Ecto neural progenitor cell (in vitro differentiated cells): ENCODE results near the gene GRAMD4.

Experiments
- DNase-seq: peaks from one replicate; pipeline ENCODE4 v3.0.0-alpha.2; 2018; ENCODE audit warnings: low spot score

Gene GRAMD4

GRCh38 chr22:46582281-46582933, 37.8 kb upstream of the GRAMD4 start:
- DNase-seq, result no peak

GRCh38 chr22:46583571-46583970, 36.6 kb upstream of the GRAMD4 start:
- DNase-seq, result no peak

- no peak for DNase-seq
Measured at GRCh38 chr22:46584081-46584921, 35.9 kb upstream of the GRAMD4 start.

- DNase-seq, result no peak
Measured at GRCh38 chr22:46585340-46586122, 34.7 kb upstream of the GRAMD4 start.

GRCh38 chr22:46586123-46586519, 34.1 kb upstream of the GRAMD4 start:
- DNase-seq, result no peak

- DNase-seq, result no peak
Measured at GRCh38 chr22:46586531-46587011, 33.6 kb upstream of the GRAMD4 start.

GRCh38 chr22:46587061-46587460, 33.1 kb upstream of the GRAMD4 start:
- DNase-seq, result no peak

GRCh38 chr22:46587492-46588278, 32.5 kb upstream of the GRAMD4 start:
- no peak for DNase-seq

GRCh38 chr22:46588279-46589140, 31.7 kb upstream of the GRAMD4 start:
- no peak for DNase-seq

- no peak for DNase-seq
Measured at GRCh38 chr22:46589141-46589748, 30.9 kb upstream of the GRAMD4 start.

- no peak for DNase-seq
Measured at GRCh38 chr22:46589871-46590271, 30.3 kb upstream of the GRAMD4 start.

GRCh38 chr22:46590334-46590733, 29.9 kb upstream of the GRAMD4 start:
- no peak for DNase-seq

GRCh38 chr22:46591930-46592329, 28.3 kb upstream of the GRAMD4 start:
- DNase-seq, result no peak

- DNase-seq, result no peak
Measured at GRCh38 chr22:46592390-46592872, 27.8 kb upstream of the GRAMD4 start.

- DNase-seq, result no peak
Measured at GRCh38 chr22:46593211-46593681, 26.9 kb upstream of the GRAMD4 start.

- no peak for DNase-seq
Measured at GRCh38 chr22:46593996-46594946, 25.9 kb upstream of the GRAMD4 start.

- no peak for DNase-seq
Measured at GRCh38 chr22:46594947-46595298, 25.3 kb upstream of the GRAMD4 start.

- no peak for DNase-seq
Measured at GRCh38 chr22:46595545-46595944, 24.6 kb upstream of the GRAMD4 start.

GRCh38 chr22:46596032-46596441, 24.1 kb upstream of the GRAMD4 start:
- no peak for DNase-seq
